Measurements from ENCODE around the gene ARHGEF6.

GRCh38 chrX:136754651-136755050, 26.1 kb downstream of the ARHGEF6 start:
- TF ChIP-seq POLR2A (IDR thresholded peaks at IDR 0.05; ENCODE audit: extremely low read depth, insufficient read length) (no peak), CTCF (IDR thresholded peaks at IDR 0.05; ENCODE audit: low read depth, low read length) (no peak)
